NCI-H82 (cell line): ENCODE measurements around the gene MRPL21.

Source experiments
- DNase-seq: peaks from one replicate; lab custom pipeline; 2025; lab: John Stamatoyannopoulos, UW

The MRPL21 gene

DNA sequence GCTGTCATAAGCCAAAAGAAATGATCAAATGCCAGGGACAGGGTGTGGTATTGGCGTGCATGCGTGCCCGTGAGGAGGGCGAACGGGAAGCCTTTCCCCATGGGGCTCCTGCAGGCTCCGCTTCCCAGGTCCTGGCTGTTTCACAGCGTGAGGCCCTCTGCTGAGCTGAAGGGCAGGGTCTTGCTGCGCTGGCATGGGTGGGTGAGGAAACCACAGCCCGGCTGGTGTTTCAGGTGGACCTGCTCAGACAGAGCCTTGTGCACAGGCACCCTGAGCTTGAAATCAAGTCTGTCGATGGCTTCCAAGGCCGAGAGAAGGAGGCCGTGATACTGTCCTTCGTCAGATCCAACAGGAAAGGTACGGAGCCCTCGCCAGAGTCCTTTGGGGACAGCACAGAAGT, 31.4 kb upstream of the MRPL21 start:
- no peak for DNase-seq

DNA sequence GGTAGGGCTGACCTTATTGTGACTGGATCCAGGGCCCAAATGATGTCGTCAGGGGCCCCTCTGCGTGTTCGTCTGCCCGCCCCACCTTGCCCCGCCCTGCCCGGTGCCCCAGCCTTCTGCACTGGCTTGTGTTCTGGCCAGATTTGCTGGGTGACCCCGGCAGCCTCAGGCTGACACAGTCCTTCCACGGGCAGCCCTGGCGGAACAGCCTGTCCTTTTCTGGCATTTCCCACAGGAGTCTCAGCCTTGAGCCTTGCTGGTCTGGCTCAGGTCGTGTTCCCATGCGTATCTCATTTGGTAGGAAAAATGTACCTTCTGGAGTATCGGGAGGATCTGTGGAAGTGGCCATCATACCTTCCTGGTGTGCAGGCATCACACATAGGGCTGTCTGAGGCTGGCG, 31.0 kb upstream of the MRPL21 start:
- DNase-seq, result no peak

DNA sequence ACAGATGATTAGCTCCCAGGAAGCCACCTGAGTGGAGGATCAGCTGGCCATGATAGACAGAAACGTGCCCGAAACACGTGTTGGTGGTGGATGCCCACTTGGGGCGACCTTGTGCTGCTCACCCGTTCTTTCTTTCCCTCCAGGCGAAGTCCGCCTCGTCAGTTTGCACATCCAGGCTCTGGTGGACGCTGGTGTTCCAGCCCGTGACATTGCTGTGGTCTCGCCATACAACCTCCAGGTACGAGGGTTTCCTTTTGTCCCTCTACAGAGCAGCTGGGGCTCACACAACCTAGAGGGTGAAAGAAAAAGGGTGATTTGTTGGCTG, 30.7 kb upstream of the MRPL21 start:
- DNase-seq, result no peak

DNA sequence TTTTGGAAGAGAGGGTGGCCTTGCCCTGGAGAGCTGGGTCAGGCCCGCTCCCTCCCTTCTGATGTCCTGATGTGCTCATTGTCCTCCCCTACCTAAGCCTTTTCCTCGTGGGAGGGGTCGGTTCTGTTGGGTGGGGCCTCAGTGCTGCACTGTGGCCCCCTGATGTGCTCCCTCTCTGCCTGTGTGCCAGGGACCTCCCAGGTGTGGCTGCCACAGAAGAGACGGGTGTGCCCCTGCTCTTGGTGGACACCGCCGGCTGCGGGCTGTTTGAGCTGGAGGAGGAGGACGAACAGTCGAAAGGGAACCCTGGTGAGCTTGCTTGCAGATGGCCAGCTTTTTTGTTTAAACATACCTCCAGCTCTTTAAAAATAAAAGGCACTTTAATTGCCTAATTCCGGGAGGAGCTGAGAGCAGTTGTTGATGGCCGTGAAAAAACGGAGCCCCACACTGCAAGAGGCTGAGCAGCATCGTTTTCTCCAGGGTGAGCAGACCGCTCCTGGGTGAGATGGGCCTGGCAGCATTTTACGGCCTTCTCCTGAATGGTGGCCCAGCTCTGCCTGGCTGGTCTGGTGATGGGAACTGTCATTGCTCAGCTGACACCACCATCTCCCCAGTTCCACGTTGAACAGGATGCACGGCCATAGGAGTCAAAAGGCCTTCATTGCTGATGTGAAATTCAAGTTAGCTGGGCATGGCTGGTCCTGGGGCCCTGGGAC, 30.1 kb upstream of the MRPL21 start:
- DNase-seq, result no peak

DNA sequence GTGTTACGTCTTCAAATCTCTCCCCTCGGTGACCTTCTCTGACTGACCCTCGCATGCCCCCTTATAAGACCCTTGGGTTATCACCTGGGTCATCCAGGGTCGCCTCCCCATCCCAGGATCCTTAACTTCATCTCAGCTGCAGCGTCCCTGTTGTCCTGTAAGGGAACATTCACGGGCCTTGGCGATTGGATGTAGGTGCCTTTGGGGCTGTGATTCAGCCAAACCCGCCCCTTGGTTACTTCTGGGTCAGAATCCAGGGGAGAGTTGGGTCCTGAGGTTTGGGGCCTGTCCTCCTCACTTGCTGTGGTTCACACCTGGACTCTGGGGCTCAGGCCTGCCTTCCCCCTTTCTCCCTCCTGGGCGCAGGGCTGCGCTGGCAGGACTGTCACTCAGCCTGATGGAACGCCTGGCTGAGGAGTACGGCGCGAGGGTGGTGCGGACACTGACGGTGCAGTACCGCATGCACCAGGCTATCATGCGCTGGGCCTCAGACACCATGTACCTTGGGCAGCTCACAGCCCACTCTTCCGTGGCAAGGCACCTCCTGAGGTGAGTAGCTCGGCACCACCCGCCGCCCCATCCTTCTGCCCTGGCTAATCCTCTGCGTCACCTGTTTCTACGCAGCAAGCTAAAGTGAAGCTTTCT, 29.4 kb upstream of the MRPL21 start:
- DNase-seq, result no peak

DNA sequence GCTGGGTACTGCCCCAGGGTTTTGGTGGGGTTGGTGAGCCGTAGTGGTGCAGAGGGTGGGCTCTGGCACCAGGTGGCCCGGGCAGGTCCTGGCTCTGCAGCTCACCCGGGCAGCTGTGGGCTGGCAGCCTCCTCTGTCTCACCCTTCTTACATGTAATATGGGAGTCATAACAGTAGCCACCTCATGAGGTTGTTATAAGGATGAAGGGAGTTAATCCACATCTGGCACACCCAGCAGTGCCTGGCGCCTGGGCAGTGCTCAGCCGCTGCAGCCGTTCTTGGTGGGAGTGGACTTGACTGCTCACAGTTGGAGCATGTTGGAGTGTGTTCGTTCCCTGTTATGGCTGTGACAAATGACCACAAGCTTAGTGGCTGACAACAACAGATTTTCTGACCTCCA, 28.7 kb upstream of the MRPL21 start:
- DNase-seq, result no peak

DNA sequence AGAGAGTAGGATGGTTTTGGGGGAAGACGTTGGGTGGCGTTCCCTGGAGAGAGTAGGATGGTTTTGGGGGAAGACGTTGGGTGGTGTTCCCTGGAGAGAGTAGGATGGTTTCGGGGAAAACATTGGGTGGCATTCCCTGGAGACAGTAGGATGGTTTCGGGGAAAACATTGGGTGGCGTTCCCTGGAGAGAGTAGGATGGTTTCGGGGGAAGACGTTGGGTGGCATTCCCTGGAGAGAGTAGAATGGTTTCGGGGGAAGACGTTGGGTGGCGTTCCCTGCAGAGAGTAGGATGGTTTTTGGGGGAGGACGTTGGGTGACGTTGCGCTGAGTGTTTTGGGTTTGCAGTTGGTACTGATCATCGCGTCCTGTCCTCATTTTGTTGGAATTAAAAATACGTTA, 28.3 kb upstream of the MRPL21 start:
- no peak for DNase-seq

DNA sequence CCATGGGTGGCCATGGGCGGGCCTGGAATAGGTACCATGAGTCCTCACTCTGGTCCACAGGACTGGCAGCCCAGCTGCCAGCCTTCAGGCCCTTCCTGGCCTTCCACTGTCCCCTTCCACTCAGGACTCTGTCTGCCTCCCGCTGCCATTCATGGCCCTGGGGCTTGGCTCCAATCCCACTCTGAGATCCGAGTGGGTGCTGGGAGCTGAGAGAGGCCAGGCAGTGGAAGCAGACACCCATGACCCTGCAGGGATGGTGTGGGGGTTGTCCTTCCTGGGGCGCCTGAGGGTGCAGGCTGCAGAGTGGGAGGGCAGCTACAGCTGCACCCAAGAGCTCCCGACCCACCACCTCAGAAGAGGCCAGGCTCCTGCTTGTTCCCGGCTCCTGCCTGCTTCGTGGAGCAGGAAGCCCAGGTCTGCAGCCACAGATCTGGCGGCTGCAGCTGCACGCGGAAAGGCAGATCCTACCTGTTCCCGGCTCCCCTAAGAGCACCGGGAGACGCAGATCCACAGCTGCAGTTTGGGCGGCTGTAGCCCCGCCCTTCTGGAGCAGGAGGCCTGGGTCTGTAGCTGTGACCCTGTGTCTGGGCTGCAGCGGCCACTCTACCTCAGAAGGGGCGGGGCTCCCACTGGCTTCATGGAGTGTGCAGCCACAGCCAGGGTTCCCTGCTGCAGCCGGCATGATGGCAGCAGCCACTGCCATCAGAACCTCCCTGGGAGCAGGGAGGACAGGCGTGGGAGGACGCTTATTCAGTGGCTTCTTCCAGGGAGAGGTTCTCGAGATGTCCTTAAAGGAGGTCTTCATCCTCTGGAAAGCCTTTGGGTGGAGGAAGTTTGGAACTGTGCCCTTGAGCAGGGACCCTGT, 27.6 kb upstream of the MRPL21 start:
- DNase-seq, result no peak

DNA sequence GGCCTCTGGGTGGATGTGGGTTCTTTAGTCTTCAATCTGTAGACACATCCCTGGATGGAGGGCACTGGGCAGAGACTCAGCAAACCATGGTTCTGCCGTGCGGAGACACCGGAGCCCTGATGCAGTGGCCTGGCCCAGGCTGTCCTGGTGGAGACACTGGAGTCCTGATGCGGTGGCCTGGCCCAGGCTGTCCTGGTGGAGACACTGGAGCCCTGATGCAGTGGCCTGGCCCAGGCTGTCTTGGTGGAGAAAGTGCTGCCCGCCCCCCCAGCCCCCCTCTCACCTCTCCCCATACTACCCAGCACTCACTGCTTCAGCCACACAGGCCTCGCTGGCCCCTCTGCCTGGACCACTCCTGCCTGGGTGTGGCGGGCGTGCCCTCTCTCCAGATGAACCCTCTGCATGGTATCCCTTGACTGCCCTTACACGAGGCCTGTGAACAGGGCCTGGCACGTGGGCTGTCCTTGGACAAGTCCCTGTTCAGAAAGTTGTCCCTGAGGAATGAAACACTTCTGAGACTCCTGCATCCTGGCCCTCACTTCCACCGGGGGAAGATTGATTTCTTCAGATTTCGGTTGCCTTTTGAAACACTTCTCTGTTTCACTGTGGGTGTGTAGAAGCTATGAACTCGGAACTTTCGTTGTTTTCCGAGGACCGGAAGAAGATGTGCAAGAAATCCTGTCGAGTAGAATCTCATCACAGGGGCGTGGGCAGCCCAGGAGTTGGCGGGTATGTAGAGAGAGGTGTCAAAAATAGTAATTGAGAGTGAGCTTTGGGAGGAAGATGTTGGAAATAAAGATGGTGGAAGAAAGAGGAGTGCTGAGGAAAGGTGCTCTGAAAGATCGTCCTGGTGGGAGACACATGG, 26.3 kb upstream of the MRPL21 start:
- DNase-seq, result no peak

DNA sequence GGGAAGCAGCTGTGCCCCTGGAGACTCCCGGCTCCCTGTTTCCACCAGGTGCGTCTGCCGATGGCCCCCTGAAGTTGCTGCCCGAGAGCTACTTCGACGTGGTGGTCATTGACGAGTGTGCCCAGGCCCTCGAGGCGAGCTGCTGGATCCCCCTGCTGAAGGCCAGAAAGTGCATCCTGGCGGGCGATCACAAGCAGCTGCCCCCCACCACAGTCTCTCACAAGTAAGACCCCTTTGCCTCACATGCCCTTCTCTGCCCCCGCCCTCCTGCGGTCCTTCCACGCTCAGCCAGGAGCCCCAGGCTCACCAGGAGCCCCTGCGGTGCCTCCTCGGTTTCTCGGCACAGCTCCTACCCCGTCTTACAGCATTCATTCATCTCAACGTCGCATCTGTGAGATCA, 25.5 kb upstream of the MRPL21 start:
- DNase-seq, result no peak

DNA sequence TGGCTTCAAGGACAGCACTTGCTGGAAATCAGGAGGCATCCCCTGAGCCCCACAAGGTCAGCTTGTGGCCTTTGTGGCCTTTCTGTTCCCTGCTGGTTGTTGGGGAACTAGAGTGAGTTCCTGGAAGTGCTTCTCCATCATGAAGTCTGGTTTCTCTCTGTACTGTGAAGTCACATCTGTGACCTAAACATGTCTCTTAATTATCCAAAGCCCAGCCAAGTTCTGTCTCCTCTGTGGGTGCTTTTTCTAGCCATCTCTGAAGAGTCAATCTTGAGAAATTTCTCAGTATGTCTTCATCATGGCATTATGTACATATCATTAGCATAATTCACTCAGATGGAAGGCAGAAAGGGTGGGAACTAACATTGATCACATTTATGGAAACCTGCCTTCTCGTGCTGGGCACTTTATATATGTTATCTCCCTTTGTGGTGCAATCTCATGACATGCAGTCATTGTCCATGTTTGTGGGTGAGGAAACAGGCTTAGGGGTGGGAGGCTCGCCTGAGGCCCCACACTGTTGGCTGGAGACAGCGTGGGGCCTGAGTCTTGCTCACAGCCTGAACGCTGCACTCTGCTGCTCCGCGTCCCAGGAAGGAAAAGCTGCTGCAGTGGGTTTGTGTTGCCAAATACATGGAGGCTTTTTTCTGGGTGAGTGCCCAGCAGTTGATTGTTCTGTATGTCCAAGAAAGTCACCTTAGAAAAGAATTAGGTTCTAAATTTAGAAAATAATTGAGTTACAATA, 24.7 kb upstream of the MRPL21 start:
- DNase-seq, result no peak

DNA sequence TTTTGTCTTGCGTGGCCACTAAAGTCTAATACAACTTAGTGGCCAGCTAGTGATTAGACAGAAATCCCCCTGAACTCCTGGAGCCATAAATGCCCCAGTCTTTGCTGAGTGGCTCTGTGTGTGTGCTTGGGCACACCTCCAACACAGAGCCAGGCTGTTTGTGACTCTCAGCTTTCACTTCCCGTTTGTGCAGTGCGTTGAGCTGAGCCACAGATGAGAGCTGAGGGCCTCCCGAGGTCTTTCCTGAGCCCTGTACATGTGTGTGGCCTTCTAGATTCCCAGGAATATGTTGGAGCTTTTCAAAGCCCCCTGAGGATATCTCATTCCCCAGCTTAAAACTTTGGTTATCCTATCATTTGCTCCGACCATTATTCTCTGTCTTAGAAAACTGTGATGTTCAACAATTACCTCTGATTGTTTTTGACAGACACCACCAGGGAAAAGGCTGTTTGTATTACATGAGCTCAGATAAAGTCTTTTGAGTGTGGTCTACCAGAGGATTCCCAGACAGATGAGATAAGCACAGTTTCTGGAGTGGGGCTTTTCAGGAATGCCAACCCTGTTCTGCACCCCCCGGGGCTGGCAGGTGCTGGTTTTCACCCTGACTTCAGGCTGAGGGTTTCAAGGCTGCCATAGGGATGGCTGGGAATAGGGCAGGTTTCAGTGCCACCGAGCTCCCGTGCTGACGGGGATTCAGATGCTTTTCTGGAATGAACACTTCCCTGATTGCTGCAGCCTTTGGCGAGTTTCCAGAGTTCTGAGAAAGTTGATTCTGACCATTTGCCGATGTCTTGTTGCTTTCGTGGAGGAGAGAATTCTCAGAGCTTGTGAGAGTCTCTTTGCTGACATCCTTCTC, 23.9 kb upstream of the MRPL21 start:
- no peak for DNase-seq

DNA sequence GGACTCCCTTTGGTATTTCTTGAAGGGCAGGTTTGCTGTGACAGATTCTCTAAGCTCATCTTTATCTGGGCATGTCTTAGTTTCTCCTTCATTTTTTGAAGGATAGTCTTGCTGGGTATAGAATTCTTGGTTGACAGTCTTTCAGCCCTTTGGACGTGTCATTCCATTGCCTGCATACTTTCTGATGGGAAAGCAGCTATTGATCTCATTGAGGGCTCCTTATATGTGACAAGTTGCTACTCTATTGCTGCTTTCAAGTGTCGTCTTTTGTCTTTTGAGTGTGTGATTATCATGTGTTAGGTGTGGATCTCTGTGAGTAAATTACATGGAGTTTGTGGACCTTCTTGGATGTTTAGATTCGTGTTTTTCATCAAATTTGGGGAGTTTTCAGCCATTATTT, 22.0 kb upstream of the MRPL21 start:
- no peak for DNase-seq

DNA sequence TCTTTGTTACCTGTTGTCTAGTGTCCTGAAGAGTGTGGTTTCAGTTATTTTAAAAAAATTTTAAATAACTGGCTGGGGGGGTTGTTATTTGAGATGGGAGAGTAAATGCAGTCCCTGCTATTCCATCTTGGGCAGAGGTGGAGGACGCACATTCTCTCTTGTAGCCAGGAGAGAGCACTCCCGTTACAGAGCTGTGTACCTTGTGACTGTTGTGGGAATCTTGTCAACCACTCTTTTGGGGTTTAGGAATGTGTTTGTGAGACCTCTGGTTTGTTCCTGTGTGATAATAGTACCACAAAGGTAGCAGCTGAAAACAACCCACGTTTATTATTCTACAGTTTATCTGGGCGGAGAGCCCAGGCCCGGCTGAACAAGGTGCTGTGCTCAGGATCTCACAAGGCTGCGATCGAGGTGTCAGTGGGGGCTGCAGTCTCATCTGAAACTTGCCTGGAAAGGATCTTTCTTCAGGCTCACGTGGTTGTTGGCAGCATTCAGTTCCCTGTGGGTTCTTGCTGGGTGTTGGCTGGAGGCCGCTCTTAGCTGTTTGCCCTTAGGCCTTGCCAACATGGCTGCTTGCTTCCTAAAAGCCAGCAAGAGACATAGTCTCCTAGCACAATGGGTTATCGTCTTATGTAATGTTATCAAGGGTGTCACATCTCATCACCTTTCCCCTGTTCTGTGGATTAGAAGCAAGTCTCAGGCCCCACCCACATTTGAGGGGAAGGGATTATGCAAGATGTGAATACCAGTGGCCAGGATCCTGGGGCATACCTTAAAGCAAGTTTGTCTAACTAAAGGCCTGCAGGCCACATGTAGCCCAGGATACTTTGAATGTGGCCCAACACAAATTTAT, 20.7 kb upstream of the MRPL21 start:
- no peak for DNase-seq

DNA sequence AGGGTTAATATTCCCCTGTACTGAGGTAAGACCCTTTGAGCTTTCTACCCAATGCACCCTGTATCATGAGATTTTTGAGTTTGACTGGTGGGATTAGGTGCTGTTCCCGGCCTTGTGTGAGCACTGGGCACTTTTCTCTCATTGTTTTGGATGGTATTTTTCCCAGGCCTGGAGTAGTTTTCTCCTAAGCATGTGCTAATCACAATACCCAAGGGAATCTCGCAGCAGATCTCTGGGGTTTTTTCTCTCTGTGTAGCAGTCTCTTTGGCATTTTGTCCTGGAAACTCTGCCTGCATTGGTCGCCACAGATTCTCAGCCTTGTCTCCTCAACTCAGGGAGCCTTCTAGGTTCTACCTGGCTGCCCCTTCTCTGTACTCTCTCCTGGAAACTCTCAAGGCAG, 20.0 kb upstream of the MRPL21 start:
- DNase-seq, result no peak

DNA sequence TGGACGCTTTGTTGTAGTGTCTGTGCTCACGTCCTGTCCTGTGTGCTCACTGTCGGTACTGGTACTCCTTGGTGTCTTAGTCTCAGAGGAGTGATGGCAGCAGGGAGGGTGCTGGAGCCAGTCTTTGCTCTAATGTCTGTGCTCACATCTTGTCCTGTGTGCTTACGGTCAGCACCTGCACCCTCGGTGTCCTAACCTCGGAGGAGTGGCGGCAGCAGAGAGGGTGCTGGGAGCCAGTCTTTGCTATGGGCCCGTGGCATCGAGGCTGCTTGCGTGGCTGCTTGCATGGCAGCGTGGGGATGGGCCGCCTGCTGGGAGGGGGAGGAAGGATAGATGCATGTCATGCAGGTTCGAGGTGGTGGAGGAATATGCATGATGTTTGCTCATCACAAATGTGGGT, 12.8 kb upstream of the MRPL21 start:
- DNase-seq, result no peak

DNA sequence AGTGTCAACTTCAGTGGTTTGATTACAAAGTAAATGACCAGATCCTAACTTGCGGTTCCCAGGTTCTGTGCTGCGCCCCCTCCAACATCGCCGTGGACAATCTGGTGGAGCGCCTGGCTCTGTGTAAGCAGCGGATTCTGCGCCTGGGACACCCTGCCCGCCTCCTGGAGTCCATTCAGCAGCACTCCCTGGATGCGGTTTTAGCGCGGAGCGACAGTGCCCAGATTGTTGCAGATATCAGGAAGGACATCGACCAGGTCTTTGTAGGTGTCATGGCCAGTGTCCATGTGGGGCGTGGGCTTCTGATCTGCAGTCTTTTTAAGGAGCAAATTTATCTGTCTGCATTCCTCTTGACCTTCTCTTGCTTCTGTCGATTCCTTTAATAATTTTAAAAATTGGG, 11.1 kb upstream of the MRPL21 start:
- DNase-seq, result no peak

DNA sequence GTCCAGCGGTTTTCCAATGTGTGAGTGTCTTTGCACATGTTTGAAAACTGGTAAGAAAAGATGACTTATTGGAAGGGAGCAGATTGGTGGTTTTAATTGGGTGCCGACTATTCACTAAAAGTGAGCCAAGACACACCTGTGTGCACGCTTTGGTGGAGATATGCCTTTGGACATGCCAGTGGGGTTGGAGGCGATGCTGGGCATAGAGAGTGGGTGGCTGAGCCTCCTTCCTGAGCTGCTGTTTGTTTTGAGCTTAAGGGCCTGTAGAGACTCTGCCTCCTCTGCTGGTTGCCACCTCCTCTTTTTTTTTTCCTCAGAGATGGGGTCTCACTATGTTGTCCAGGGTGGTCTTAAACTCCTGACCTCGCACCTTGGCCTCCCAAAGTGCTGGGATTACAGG, 9.6 kb upstream of the MRPL21 start:
- DNase-seq, result no peak

DNA sequence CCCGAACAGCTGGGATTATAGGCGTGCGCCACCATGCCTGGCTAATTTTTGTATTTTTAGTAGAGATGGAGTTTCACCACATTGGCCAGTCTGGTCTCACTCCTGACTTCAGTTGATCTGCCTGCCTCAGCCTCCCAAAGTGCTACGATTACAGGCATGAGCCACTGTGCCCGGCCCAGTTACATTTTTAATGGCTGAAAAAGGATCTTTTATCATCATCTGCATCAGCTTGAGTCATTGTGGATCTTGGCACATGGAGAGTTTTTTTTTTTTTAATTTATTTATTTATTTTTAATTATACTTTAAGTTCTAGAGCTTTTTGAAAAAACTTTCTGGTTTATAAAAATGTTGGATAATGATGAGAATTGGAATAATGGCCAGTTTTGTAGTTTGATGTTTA, 8.6 kb upstream of the MRPL21 start:
- DNase-seq, result no peak

DNA sequence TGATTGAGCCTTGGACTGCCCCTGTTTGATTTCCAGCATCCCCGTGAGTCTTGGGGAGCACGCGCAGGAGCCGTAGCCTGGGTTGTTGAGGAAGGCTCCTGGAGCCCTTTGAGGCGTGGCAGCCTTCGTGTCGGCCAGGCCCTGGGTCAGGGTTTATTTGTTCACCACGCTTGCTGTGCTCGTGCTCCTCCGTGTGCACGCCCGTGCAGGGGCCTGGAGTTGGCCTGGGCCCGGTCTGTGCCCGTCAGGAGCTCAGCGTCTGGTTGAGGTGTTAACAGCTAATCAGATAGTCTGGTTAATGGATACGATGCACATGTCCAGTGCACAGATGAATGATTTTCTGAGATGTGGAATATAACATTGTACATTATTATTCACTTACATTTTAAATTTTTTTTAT, 8.1 kb upstream of the MRPL21 start:
- DNase-seq, result no peak
